K562 (cell line): Measurements from ENCODE around the gene NXN. TPM values are rescaled to one million over a fixed set of nuclear protein-coding genes. Genes with fewer than 3 reads are reported as not detected.

ENCODE experiments used
- ARID1B ChIP-seq: fragments of 450-650 bp; IDR thresholded peaks from 2 replicates; pipeline ENCODE4 v1.6.1; 2016; ENCODE audit warnings: antibody characterized with exemption, mild to moderate bottlenecking, inconsistent platforms
- ATF7 ChIP-seq: fragments of 450-650 bp; IDR thresholded peaks from 2 replicates; pipeline ENCODE4 v1.7.1; 2014; ENCODE audit warnings: mild to moderate bottlenecking, moderate library complexity
- BACH1 ChIP-seq: fragments of 200-800 bp; sonication (Bioruptor generic); IDR thresholded peaks from 2 replicates; pipeline ENCODE4 v1.6.1; 2016; ENCODE audit warnings: missing genetic modification characterization, missing compliant biosample characterization
- BHLHE40 ChIP-seq: IDR thresholded peaks from 2 replicates; pipeline ENCODE4 v1.6.1; 2011; ENCODE audit warnings: low read length, improper control_type of control experiment
- CHD2 ChIP-seq: IDR thresholded peaks from 2 replicates; pipeline ENCODE4 v1.6.1; 2011; ENCODE audit warnings: low read depth, low read length
- HSF4 ChIP-seq: fragments of 250-450 bp; sonication (Bioruptor Pico); IDR thresholded peaks from 2 replicates; pipeline ENCODE4 v2.1.2; 2022; ENCODE audit warnings: mild to moderate bottlenecking, moderate library complexity, borderline replicate concordance
- MCM5 ChIP-seq: fragments of 450-650 bp; IDR thresholded peaks from 2 replicates; pipeline ENCODE4 v1.6.1; 2016; ENCODE audit warnings: low read depth
- MEF2D ChIP-seq: conservative IDR thresholded peaks from 2 replicates; pipeline ENCODE4 v1.6.1; 2016; ENCODE audit warnings: low read depth, missing genetic modification characterization, missing compliant biosample characterization
- NKRF ChIP-seq: fragments of 450-650 bp; IDR thresholded peaks from 2 replicates; pipeline ENCODE4 v1.6.1; 2016; ENCODE audit warnings: borderline replicate concordance
- RBM22 ChIP-seq: fragments of 200-400 bp; formaldehyde crosslinking; IDR thresholded peaks from 2 replicates; pipeline ENCODE4 v1.6.1; 2018; ENCODE audit warnings: low read length, low read depth; ENCODE audit not compliant: poor library complexity, severe bottlenecking
- SAFB ChIP-seq: fragments of 200-400 bp; formaldehyde crosslinking; IDR thresholded peaks from 2 replicates; pipeline ENCODE4 v1.6.1; 2017; ENCODE audit warnings: low read depth, low read length, borderline replicate concordance
- TBP ChIP-seq: optimal IDR thresholded peaks from 2 replicates; pipeline ENCODE3; 2011; ENCODE audit warnings: low read depth, low read length, improper control_type of control experiment
- TFAM ChIP-seq: fragments of 250-450 bp; sonication (Bioruptor Pico); conservative IDR thresholded peaks from 2 replicates; pipeline ENCODE4 v1.5.0; 2021; ENCODE audit warnings: mild to moderate bottlenecking, moderate library complexity
- ZBTB49 ChIP-seq: sonication (generic); formaldehyde crosslinking; IDR thresholded peaks from 2 replicates; pipeline ENCODE4 v1.8.0; 2022; ENCODE audit warnings: missing genetic modification reagents, mild to moderate bottlenecking, borderline replicate concordance
- ZNF184 ChIP-seq: sonication (generic); formaldehyde crosslinking; IDR thresholded peaks from 2 replicates; pipeline ENCODE4 v1.5.0; 2020; ENCODE audit warnings: missing genetic modification reagents
- ZNF232 ChIP-seq: sonication (generic); formaldehyde crosslinking; IDR thresholded peaks from 2 replicates; pipeline ENCODE4 v1.8.0; 2022; ENCODE audit warnings: mild to moderate bottlenecking, missing genetic modification reagents
- ZNF398 ChIP-seq: fragments of 250-450 bp; sonication (Bioruptor Pico); IDR thresholded peaks from 2 replicates; pipeline ENCODE4 v1.8.0; 2021; ENCODE audit warnings: moderate library complexity, mild to moderate bottlenecking, inconsistent platforms
- ZNF696 ChIP-seq: fragments of 250-450 bp; sonication (Bioruptor Pico); conservative IDR thresholded peaks from 2 replicates; pipeline ENCODE4 v1.4.0; 2020; ENCODE audit warnings: mild to moderate bottlenecking, moderate library complexity
- ZNF707 ChIP-seq: fragments of 250-450 bp; sonication (Bioruptor Pico); conservative IDR thresholded peaks from 2 replicates; pipeline ENCODE4 v1.8.0; 2022; ENCODE audit warnings: inconsistent platforms, mild to moderate bottlenecking, moderate library complexity
- ZNF778 ChIP-seq: fragments of 450-650 bp; formaldehyde crosslinking; IDR thresholded peaks from 2 replicates; pipeline ENCODE4 v1.4.0; 2020; ENCODE audit warnings: mild to moderate bottlenecking, moderate library complexity
- polyA plus RNA-seq, 8 experiments: library from polyadenylated mRNA; depleted of rRNA in 4 of 8; stranded (reverse) in 5 of 8; unstranded in 3 of 8; fragments of >200 nt; fragmentation: Nextera tagmentation in 2 of 8; fragmentation: Illumina TruSeq in 1 of 8; extraction: Ambion mirVana in 2 of 8; extraction: Trizol in 1 of 8; gene quantifications; 2 replicates each; pipeline versions ENCODE4 v1.2.1 to v1.2.3, GENCODE V29; 2011 to 2014; ENCODE audit warnings: inconsistent platforms in 1 of 8, missing spikeins in 1 of 8
- total RNA-seq, 7 experiments: library from RNA; depleted of rRNA in 6 of 7; stranded (reverse); fragments of >200 nt in 6 of 7; fragmentation: Illumina TruSeq in 2 of 7; extraction: Trizol in 2 of 7; gene quantifications; 2 replicates each; pipeline versions ENCODE4 v1.2.1 to v1.2.3, GENCODE V29; 2011 to 2021; ENCODE audit warnings: low replicate concordance in 1 of 7
- TF ChIP-seq, protein P1 (sequence below): fragments of 450-650 bp; IDR thresholded peaks from 2 replicates; pipeline ENCODE4 v1.6.1; 2014; ENCODE audit warnings: low read depth, mild to moderate bottlenecking, moderate library complexity, borderline replicate concordance

Gene NXN
- total and polyA plus RNA-seq, 9 of the 15 experiments (the other 6 are each of a cell fraction or from before 2014, with no cell fraction given), result 0.08 to 0.39 (median 0.29) TPM; not detected in 5

GRCh38 chr17:751269-752001 is 228.1 kb downstream of the NXN start (continued):
- no peak for TF ChIP-seq ZNF778 (CRISPR knock-in tag)
- TF ChIP-seq BACH1 (tag), result no peak
- no peak for TF ChIP-seq MEF2D
- TF ChIP-seq ZNF398 (CRISPR knock-in tag), result no peak
- TF ChIP-seq ZNF707 (CRISPR knock-in tag), result no peak
- TF ChIP-seq BHLHE40, result peak; percentile 74
- TF ChIP-seq SAFB, result no peak
- TF ChIP-seq ATF7, result no peak
- no peak for TF ChIP-seq ZBTB49 (CRISPR knock-in tag)
- no peak for TF ChIP-seq TFAM (CRISPR knock-in tag)
- no peak for TF ChIP-seq HSF4 (CRISPR knock-in tag)
- TF ChIP-seq NKRF, result 0 out of 2 replicates have a peak, but pooled peaks have one; percentile 34
- TF ChIP-seq CHD2, result no peak
- TF ChIP-seq ZNF232, result 0 out of 2 replicates have a peak, but pooled peaks have one; percentile 17
- TF ChIP-seq MCM5, result no peak
- TF ChIP-seq, protein P1, sequence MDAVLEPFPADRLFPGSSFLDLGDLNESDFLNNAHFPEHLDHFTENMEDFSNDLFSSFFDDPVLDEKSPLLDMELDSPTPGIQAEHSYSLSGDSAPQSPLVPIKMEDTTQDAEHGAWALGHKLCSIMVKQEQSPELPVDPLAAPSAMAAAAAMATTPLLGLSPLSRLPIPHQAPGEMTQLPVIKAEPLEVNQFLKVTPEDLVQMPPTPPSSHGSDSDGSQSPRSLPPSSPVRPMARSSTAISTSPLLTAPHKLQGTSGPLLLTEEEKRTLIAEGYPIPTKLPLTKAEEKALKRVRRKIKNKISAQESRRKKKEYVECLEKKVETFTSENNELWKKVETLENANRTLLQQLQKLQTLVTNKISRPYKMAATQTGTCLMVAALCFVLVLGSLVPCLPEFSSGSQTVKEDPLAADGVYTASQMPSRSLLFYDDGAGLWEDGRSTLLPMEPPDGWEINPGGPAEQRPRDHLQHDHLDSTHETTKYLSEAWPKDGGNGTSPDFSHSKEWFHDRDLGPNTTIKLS, result 0 out of 2 replicates have a peak, but pooled peaks have one; percentile 13
- no peak for TF ChIP-seq ZNF184 (CRISPR knock-in tag)
- TF ChIP-seq ARID1B, result no peak
- TF ChIP-seq ZNF696 (CRISPR knock-in tag), result no peak
- no peak for TF ChIP-seq TBP
- TF ChIP-seq RBM22, result no peak
